BLaER1 treated with 17β-estradiol and CSF1 and Interleukin-3, amounts not matched to agents 10 nM and 100 nM (cell line): ENCODE results near the gene ZNF469.

ENCODE experiments used
- H3K27ac ChIP-seq, 11 experiments: shearing (Covaris generic); formaldehyde crosslinking; 2 replicates each; pipeline ENCODE4 v1.8.1; 2022
- H3K27me3 ChIP-seq, 11 experiments: shearing (Covaris generic); formaldehyde crosslinking; 2 replicates each; pipeline ENCODE4 v1.8.1; 2022
- H3K36me3 ChIP-seq, 11 experiments: shearing (Covaris generic); formaldehyde crosslinking; 2 replicates each; pipeline ENCODE4 v1.8.1; 2022
- H3K4me1 ChIP-seq, 10 experiments: shearing (Covaris generic); formaldehyde crosslinking; 2 replicates each; pipeline ENCODE4 v1.8.1; 2022
- H3K4me2 ChIP-seq, 11 experiments: shearing (Covaris generic); formaldehyde crosslinking; 2 replicates each; pipeline ENCODE4 v1.8.1; 2022
- H3K4me3 ChIP-seq, 10 experiments: shearing (Covaris generic); formaldehyde crosslinking; 2 replicates each; pipeline ENCODE4 v1.8.1; 2022
- H3K9ac ChIP-seq, 11 experiments: shearing (Covaris generic); formaldehyde crosslinking; 2 replicates each; pipeline ENCODE4 v1.8.1; 2022
- H3K9me3 ChIP-seq, 11 experiments: shearing (Covaris generic); formaldehyde crosslinking; replicated peaks in 1 of 11; 2 replicates each; pipeline ENCODE4 v1.8.1; 2022
- H4K20me1 ChIP-seq, 11 experiments: shearing (Covaris generic); formaldehyde crosslinking; 2 replicates each; pipeline ENCODE4 v1.8.1; 2022
- Cebpa-rat ChIP-seq, 11 experiments: shearing (Covaris generic); IDR thresholded peaks; 2 replicates each; pipeline ENCODE4 v1.8.1; 2022

ZNF469 gene

GRCh38 chr16:88363239-88363891, 19.4 kb upstream of the ZNF469 start:
- Histone ChIP-seq H3K27ac (no peak overlapping the region), H3K4me2 (no peak overlapping the region), H4K20me1 (peaks cover 0 to 6% (median 0%) of the 10 kb centered on the region in 11 experiments; a peak in 3 of 22 replicates), H3K27me3 (peaks cover 12 to 21% (median 17%) of the 10 kb centered on the region in 11 experiments), H3K9me3 (peaks cover 18 to 34% (median 27%) of the 10 kb centered on the region in 11 experiments), H3K9ac (no peak overlapping the region), H3K4me1 (peaks cover 9 to 16% (median 10%) of the 10 kb centered on the region in 10 experiments), H3K36me3 (no peaks in the 10 kb centered on the region), H3K4me3 (no peak overlapping the region)
- no peak for TF ChIP-seq Cebpa-rat (IDR thresholded peaks at IDR 0.05)

GRCh38 chr16:88365244-88365865, 17.4 kb upstream of the ZNF469 start:
- peaks cover 0 to under 1% (median 0%) of the 10 kb centered on the region in 11 experiments; a peak in 1 of 22 replicates for H3K27me3 ChIP-seq
- no peak overlapping the region for H3K4me2 ChIP-seq
- no peak overlapping the region for H3K9ac ChIP-seq
- no peaks in the 10 kb centered on the region for H4K20me1 ChIP-seq
- H3K4me1 ChIP-seq, result peaks cover 0 to 7% (median 0%) of the 10 kb centered on the region in 10 experiments; a peak in 1 of 20 replicates
- no peak overlapping the region for H3K4me3 ChIP-seq
- TF ChIP-seq Cebpa-rat (IDR thresholded peaks at IDR 0.05), result no peak
- H3K27ac ChIP-seq, result no peak overlapping the region
- H3K9me3 ChIP-seq, result peaks cover 18 to 34% (median 27%) of the 10 kb centered on the region in 11 experiments
- H3K36me3 ChIP-seq, result no peaks in the 10 kb centered on the region

- H3K9ac ChIP-seq, result no peak overlapping the region
- no peak overlapping the region for H3K4me3 ChIP-seq
- no peaks in the 10 kb centered on the region for H3K27me3 ChIP-seq
- H3K27ac ChIP-seq, result no peak overlapping the region
- H3K36me3 ChIP-seq, result no peaks in the 10 kb centered on the region
- no peaks in the 10 kb centered on the region for H4K20me1 ChIP-seq
- no peak for TF ChIP-seq Cebpa-rat (IDR thresholded peaks at IDR 0.05)
- no peak overlapping the region for H3K4me2 ChIP-seq
- peaks cover 18 to 35% (median 27%) of the 10 kb centered on the region in 11 experiments for H3K9me3 ChIP-seq
- H3K4me1 ChIP-seq, result peaks cover 0 to 7% (median 0%) of the 10 kb centered on the region in 10 experiments; a peak in 1 of 20 replicates
Measured at GRCh38 chr16:88366032-88366703, 16.6 kb upstream of the ZNF469 start.

GRCh38 chr16:88366704-88367047, 16.1 kb upstream of the ZNF469 start:
- H3K4me1 ChIP-seq, result peaks cover 0 to 7% (median 0%) of the 10 kb centered on the region in 10 experiments; a peak in 1 of 20 replicates
- H3K9me3 ChIP-seq, result peaks cover 18 to 37% (median 28%) of the 10 kb centered on the region in 11 experiments
- H4K20me1 ChIP-seq, result no peaks in the 10 kb centered on the region
- H3K4me3 ChIP-seq, result no peak overlapping the region
- H3K36me3 ChIP-seq, result no peaks in the 10 kb centered on the region
- no peak overlapping the region for H3K9ac ChIP-seq
- H3K27me3 ChIP-seq, result no peaks in the 10 kb centered on the region
- no peak overlapping the region for H3K27ac ChIP-seq
- no peak for TF ChIP-seq Cebpa-rat (IDR thresholded peaks at IDR 0.05)
- no peak overlapping the region for H3K4me2 ChIP-seq

GRCh38 chr16:88367560-88367959, 15.2 kb upstream of the ZNF469 start:
- H3K36me3 ChIP-seq, result no peaks in the 10 kb centered on the region
- H3K4me2 ChIP-seq, result no peak overlapping the region
- H3K4me3 ChIP-seq, result no peak overlapping the region
- H3K4me1 ChIP-seq, result peaks cover 0 to 7% (median 0%) of the 10 kb centered on the region in 10 experiments; a peak in 3 of 20 replicates
- no peak overlapping the region for H3K9ac ChIP-seq
- TF ChIP-seq Cebpa-rat (IDR thresholded peaks at IDR 0.05), result no peak
- no peak overlapping the region for H3K27ac ChIP-seq
- H4K20me1 ChIP-seq, result no peaks in the 10 kb centered on the region
- peaks cover 18 to 37% (median 25%) of the 10 kb centered on the region in 11 experiments for H3K9me3 ChIP-seq
- H3K27me3 ChIP-seq, result no peaks in the 10 kb centered on the region

- Histone ChIP-seq H3K36me3 (no peaks in the 10 kb centered on the region), H3K27me3 (no peaks in the 10 kb centered on the region), H4K20me1 (no peaks in the 10 kb centered on the region), H3K4me2 (no peak overlapping the region), H3K9me3 (peaks cover 14 to 33% (median 21%) of the 10 kb centered on the region in 11 experiments; a peak in 21 of 22 replicates), H3K4me1 (peaks cover 0 to 7% (median 3%) of the 10 kb centered on the region in 10 experiments; a peak in 13 of 20 replicates), H3K4me3 (no peak overlapping the region), H3K27ac (no peak overlapping the region), H3K9ac (no peak overlapping the region)
- no peak for TF ChIP-seq Cebpa-rat (IDR thresholded peaks at IDR 0.05)
Measured at GRCh38 chr16:88368036-88368435, 14.7 kb upstream of the ZNF469 start.

- H4K20me1 ChIP-seq, result no peaks in the 10 kb centered on the region
Measured at GRCh38 chr16:88368994-88369393, 13.8 kb upstream of the ZNF469 start.

GRCh38 chr16:88369447-88370008, 13.2 kb upstream of the ZNF469 start:
- no peak overlapping the region for H3K9ac ChIP-seq
- no peaks in the 10 kb centered on the region for H3K36me3 ChIP-seq
- H3K4me1 ChIP-seq, result peaks cover 0 to 19% (median 12%) of the 10 kb centered on the region in 10 experiments; a peak in 14 of 20 replicates
- H3K27ac ChIP-seq, result no peak overlapping the region
- peaks cover 7 to 26% (median 12%) of the 10 kb centered on the region in 11 experiments; a peak in 10 of 22 replicates for H3K9me3 ChIP-seq
- peaks cover 0 to 7% (median 0%) of the 10 kb centered on the region in 11 experiments; a peak in 7 of 22 replicates for H3K27me3 ChIP-seq
- no peak overlapping the region for H3K4me2 ChIP-seq
- H3K4me3 ChIP-seq, result no peak overlapping the region
- no peaks in the 10 kb centered on the region for H4K20me1 ChIP-seq
- TF ChIP-seq Cebpa-rat (IDR thresholded peaks at IDR 0.05), result no peak

More at GRCh38 chr16:88368994-88369393, 13.8 kb upstream of the ZNF469 start:
- H3K4me1 ChIP-seq, result peaks cover 0 to 13% (median 8%) of the 10 kb centered on the region in 10 experiments; a peak in 14 of 20 replicates
- no peak overlapping the region for H3K4me2 ChIP-seq
- no peak overlapping the region for H3K4me3 ChIP-seq
- H3K27me3 ChIP-seq, result peaks cover 0 to 2% (median 0%) of the 10 kb centered on the region in 11 experiments; a peak in 1 of 22 replicates
- H3K27ac ChIP-seq, result no peak overlapping the region
- H3K36me3 ChIP-seq, result no peaks in the 10 kb centered on the region
- TF ChIP-seq Cebpa-rat (IDR thresholded peaks at IDR 0.05), result no peak
- H3K9me3 ChIP-seq, result peaks cover 7 to 26% (median 12%) of the 10 kb centered on the region in 11 experiments; a peak in 10 of 22 replicates
- no peak overlapping the region for H3K9ac ChIP-seq
